Mucosa of descending colon (tissue), 3 donors: Measurements from ENCODE around the gene IL1RAP. TPM values are rescaled to one million over a fixed set of nuclear protein-coding genes. Genes with fewer than 3 reads are reported as not detected.
A peak's percentile ranks its signal among the peaks of the same experiment; 100 is the strongest.

ENCODE experiments used
- ATAC-seq: fragments of 200-7000 bp; cut with Tn5 transposase; one replicate; pipeline ENCODE4 v1.9.1; 2020; ENCODE audit warnings: mild to moderate bottlenecking, moderate library complexity
- DNase-seq, 3 donors: peaks; one replicate each; pipeline ENCODE4 v3.0.0-alpha.2; 2020
- H3K36me3 ChIP-seq: fragments of 200-600 bp; one replicate; pipeline ENCODE4 v1.8.0; 2021; ENCODE audit warnings: low read depth, mild to moderate bottlenecking
- H3K4me1 ChIP-seq: fragments of 200-600 bp; one replicate; pipeline ENCODE4 v1.8.0; 2021; ENCODE audit warnings: low read depth, mild to moderate bottlenecking
- H3K4me3 ChIP-seq: fragments of 200-600 bp; one replicate; pipeline ENCODE4 v1.8.0; 2021; ENCODE audit warnings: mild to moderate bottlenecking
- H3K9me3 ChIP-seq: fragments of 200-600 bp; one replicate; pipeline ENCODE4 v1.8.0; 2021; ENCODE audit warnings: mild to moderate bottlenecking
- CTCF ChIP-seq: fragments of 200-600 bp; IDR thresholded peaks from one replicate; pipeline ENCODE4 v1.8.0; 2022; ENCODE audit warnings: antibody characterized with exemption, mild to moderate bottlenecking
- intact Hi-C, 2 donors: fragments of 100-400 bp; cut with DNase I in 1 of 2; cut with micrococcal nuclease in 1 of 2; formaldehyde crosslinking; loops; one replicate each; pipeline versions ENCODE4 v1.11.0 to v1.11.1; 2022; cut with DNase I, micrococcal nuclease
- total RNA-seq, 3 donors: library from RNA; stranded (reverse); fragmentation: NEBNext Ultra II Directional in 2 of 3; extraction: Animal tissue kit (Norgen Biotek cat#: 25700) in 2 of 3; gene quantifications; one replicate each; pipeline versions ENCODE4 v1.2.1 to v1.2.4, GENCODE V29; 2021 to 2023
- donor health status: DM: no; HTN: no; CAD: no; lungs with moderate emphysema.
- donor health status: DM: no; HTN: no; CAD: no.
- donor health status: DM: no; HTN: yes; CAD: no.

The IL1RAP gene
- total RNA-seq, 3 donors from 2014 or later, result 4.8 to 8.3 (median 5.2) TPM

DNA sequence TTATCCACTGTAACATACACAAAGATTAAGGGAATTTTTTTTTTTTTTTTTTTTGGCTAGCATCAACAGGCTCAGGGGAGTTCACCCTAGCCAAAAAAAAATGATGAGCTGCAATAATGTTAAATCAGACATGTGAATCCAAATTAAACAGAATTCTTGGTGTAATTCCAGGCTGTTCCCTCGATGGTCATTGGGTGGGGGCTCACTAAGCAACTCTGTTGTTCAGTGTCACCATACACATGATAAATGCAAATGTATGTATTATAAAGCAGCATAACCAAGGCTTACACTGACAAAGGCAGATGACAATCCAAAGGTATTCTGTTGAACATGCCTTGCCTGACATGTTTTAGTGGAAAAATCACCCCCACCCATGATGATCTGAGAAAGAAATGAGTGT is 29.0 kb downstream of the IL1RAP start:
- DNase-seq (no peak), ATAC-seq (no peak)
- Histone ChIP-seq H3K4me3 (no peak overlapping the region), H3K9me3 (no peaks in the 10 kb centered on the region), H3K36me3 (no peaks in the 10 kb centered on the region), H3K4me1 (no peaks in the 10 kb centered on the region)
- intact Hi-C loops, result no loop called here
- TF ChIP-seq CTCF, result no peak

- no peaks in the 10 kb centered on the region for H3K9me3 ChIP-seq
- no peaks in the 10 kb centered on the region for H3K4me1 ChIP-seq
- ATAC-seq, result peak; percentile 94
- TF ChIP-seq CTCF, result no peak
- H3K4me3 ChIP-seq, result no peak overlapping the region
- peak in 1 of 3 donors; percentile 26 for DNase-seq
- H3K36me3 ChIP-seq, result no peaks in the 10 kb centered on the region
- intact Hi-C loops, result no loop called here
Measured at GRCh38 chr3:190543671-190544070, 29.8 kb downstream of the IL1RAP start.

GRCh38 chr3:190545191-190545590 is 31.3 kb downstream of the IL1RAP start:
- no peaks in the 10 kb centered on the region for H3K4me1 ChIP-seq
- no peak for ATAC-seq
- H3K9me3 ChIP-seq, result no peaks in the 10 kb centered on the region
- no peak for TF ChIP-seq CTCF
- no peak overlapping the region for H3K4me3 ChIP-seq
- H3K36me3 ChIP-seq, result no peaks in the 10 kb centered on the region
- no peak for DNase-seq
- intact Hi-C loops, result no loop called here

DNA sequence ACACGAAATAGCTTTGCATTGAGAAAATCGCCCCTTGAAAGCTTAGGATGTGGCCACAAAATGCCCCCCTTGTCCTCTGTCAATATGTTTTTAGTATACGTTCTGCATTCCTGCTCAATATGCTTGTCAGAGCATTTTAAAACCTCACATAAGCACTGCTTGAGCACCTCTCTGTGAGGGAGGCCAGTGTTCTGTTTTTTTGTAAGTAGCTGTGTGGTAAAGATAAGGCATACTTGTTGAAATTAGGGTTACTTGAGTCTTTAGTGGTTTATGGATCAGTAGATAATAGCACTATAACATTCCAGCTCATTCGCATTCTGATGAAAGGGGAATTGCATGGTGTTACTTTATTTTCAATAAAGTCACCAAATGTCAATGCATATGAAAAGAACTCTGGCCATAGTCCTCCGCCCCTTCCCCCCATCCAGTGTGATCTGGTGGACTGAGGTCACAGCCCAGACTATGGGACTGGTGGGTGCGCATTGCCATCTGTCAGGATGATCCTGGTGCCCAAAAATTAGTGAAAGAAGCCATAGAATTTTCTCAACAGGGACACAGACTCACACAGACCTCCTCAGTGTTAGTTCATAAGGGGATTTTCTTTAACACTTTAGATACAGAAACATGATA is 33.1 kb downstream of the IL1RAP start:
- DNase-seq (no peak), ATAC-seq (no peak)
- Histone ChIP-seq H3K36me3 (no peaks in the 10 kb centered on the region), H3K9me3 (no peaks in the 10 kb centered on the region), H3K4me1 (no peaks in the 10 kb centered on the region), H3K4me3 (no peak overlapping the region)
- TF ChIP-seq CTCF, result no peak
- intact Hi-C loops, result no loop called here

- Histone ChIP-seq H3K36me3 (no peaks in the 10 kb centered on the region), H3K4me1 (no peaks in the 10 kb centered on the region), H3K4me3 (no peak overlapping the region), H3K9me3 (peaks cover 8% of the 10 kb centered on the region)
- ATAC-seq (no peak), DNase-seq (no peak)
- intact Hi-C loops, result no loop called here
- TF ChIP-seq CTCF, result no peak
Measured at GRCh38 chr3:190548031-190548656, 34.3 kb downstream of the IL1RAP start.
